IMR-90 (cell line): ENCODE measurements around the gene CADM2. TPM values are rescaled to one million over a fixed set of nuclear protein-coding genes. Genes with fewer than 3 reads are reported as not detected.

Experiments
- ATAC-seq: fragments of 200-7000 bp; cut with Tn5 transposase; 2 replicates; pipeline ENCODE4 v1.9.1; 2020; ENCODE audit warnings: low read depth, mild to moderate bottlenecking, moderate library complexity
- BruUV-seq: library from RNA; stranded (reverse); fragments of 400-500 nt; replicated peaks from 2 replicates; lab custom pipeline; 2021; lab: Mats Ljungman, UMichigan
- CTCF ChIA-PET: fragments of 300-600 bp; formaldehyde crosslinking; extraction: SDS; loops from one replicate; lab custom pipeline; 2021; ENCODE audit warnings: antibody characterized with exemption; lab: Yijun Ruan, JAX
- POLR2A ChIA-PET: fragments of 300-600 bp; sonication (Branson Sonifier 250); formaldehyde crosslinking; loops from one replicate; lab custom pipeline; 2022; ENCODE audit warnings: antibody characterized with exemption; ENCODE audit not compliant: unreplicated experiment; lab: Charles Lee
- DNase-seq: peaks from one replicate; pipeline ENCODE4 v3.0.0; 2013
- H2AFZ ChIP-seq: replicated peaks from 2 replicates; pipeline ENCODE3; 2013; ENCODE audit warnings: low read length, mild to moderate bottlenecking; ENCODE audit not compliant: poor library complexity
- H2AK5ac ChIP-seq: 2 replicates; pipeline ENCODE4 v1.6.1; 2013; ENCODE audit warnings: low read depth, low read length, inconsistent platforms
- H2AK9ac ChIP-seq: replicated peaks from 2 replicates; pipeline ENCODE3; 2013; ENCODE audit warnings: mild to moderate bottlenecking, low read depth, low read length, moderate library complexity; ENCODE audit not compliant: poor library complexity
- H2BK120ac ChIP-seq: 2 replicates; pipeline ENCODE4 v1.6.1; 2013; ENCODE audit warnings: low read depth, low read length, inconsistent platforms
- H2BK15ac ChIP-seq: 3 replicates; pipeline ENCODE4 v1.6.1; 2013; ENCODE audit warnings: low read depth, low read length, inconsistent platforms
- H2BK20ac ChIP-seq: 2 replicates; pipeline ENCODE4 v1.6.1; 2013; ENCODE audit warnings: low read depth, mild to moderate bottlenecking, inconsistent platforms, low read length, moderate library complexity
- H2BK5ac ChIP-seq: 2 replicates; pipeline ENCODE4 v1.6.1; 2013; ENCODE audit warnings: mild to moderate bottlenecking, low read depth, low read length, inconsistent platforms; ENCODE audit not compliant: poor library complexity, severe bottlenecking
- H3K14ac ChIP-seq: replicated peaks from 2 replicates; pipeline ENCODE4 v1.6.1; 2013; ENCODE audit warnings: low read depth, low read length, inconsistent platforms
- H3K18ac ChIP-seq: 2 replicates; pipeline ENCODE4 v1.6.1; 2013; ENCODE audit warnings: low read depth, low read length, control low read depth
- H3K23ac ChIP-seq: 2 replicates; pipeline ENCODE4 v1.6.1; 2013; ENCODE audit warnings: low read depth, low read length, inconsistent platforms
- H3K27ac ChIP-seq: 2 replicates; pipeline ENCODE4 v1.5.1; 2013; ENCODE audit warnings: mild to moderate bottlenecking, control low read depth, low read length; ENCODE audit not compliant: insufficient read depth
- H3K27me3 ChIP-seq: 2 replicates; pipeline ENCODE4 v1.6.1; 2013; ENCODE audit warnings: low read length; ENCODE audit not compliant: control insufficient read depth, insufficient read depth
- H3K36me3 ChIP-seq: 2 replicates; pipeline ENCODE4 v1.6.1; 2013; ENCODE audit warnings: low read length, mixed read lengths; ENCODE audit not compliant: control insufficient read depth, insufficient read depth
- H3K4ac ChIP-seq: 2 replicates; pipeline ENCODE4 v1.6.1; 2013; ENCODE audit warnings: low read depth, low read length, inconsistent platforms
- H3K4me1 ChIP-seq: 2 replicates; pipeline ENCODE4 v1.6.1; 2013; ENCODE audit warnings: low read length, mixed read lengths; ENCODE audit not compliant: control insufficient read depth, insufficient read depth
- H3K4me2 ChIP-seq: 2 replicates; pipeline ENCODE4 v1.6.1; 2013; ENCODE audit warnings: low read depth, mild to moderate bottlenecking, control low read depth, low read length, moderate library complexity
- H3K4me3 ChIP-seq: 2 replicates; pipeline ENCODE4 v1.5.1; 2013; ENCODE audit warnings: low read depth, mild to moderate bottlenecking, control low read depth, low read length, moderate library complexity; ENCODE audit not compliant: insufficient read depth
- H3K56ac ChIP-seq: 2 replicates; pipeline ENCODE4 v1.6.1; 2013; ENCODE audit warnings: low read length, inconsistent platforms; ENCODE audit not compliant: insufficient read depth; ENCODE audit errors: extremely low read depth
- H3K79me1 ChIP-seq, 2 experiments: 2 replicates each; pipeline ENCODE4 v1.6.1; 2013; ENCODE audit warnings: low read length in 2 of 2, inconsistent platforms in 1 of 2, low read depth in 1 of 2
- H3K9ac ChIP-seq: 2 replicates; pipeline ENCODE4 v1.6.1; 2013; ENCODE audit warnings: low read depth, low read length, control low read depth
- H3K9me1 ChIP-seq: 2 replicates; pipeline ENCODE4 v1.6.1; 2013; ENCODE audit warnings: low read length, inconsistent platforms; ENCODE audit not compliant: insufficient read depth
- H3K9me3 ChIP-seq: 2 replicates; pipeline ENCODE4 v1.6.1; 2013; ENCODE audit warnings: low read length; ENCODE audit not compliant: control insufficient read depth, insufficient read depth
- H4K20me1 ChIP-seq: 2 replicates; pipeline ENCODE4 v1.6.1; 2013; ENCODE audit warnings: low read length, inconsistent platforms; ENCODE audit not compliant: insufficient read depth
- H4K5ac ChIP-seq: 2 replicates; pipeline ENCODE4 v1.6.1; 2013; ENCODE audit warnings: mild to moderate bottlenecking, low read depth, low read length, control low read depth
- H4K8ac ChIP-seq, 2 experiments: 2 replicates each; pipeline ENCODE4 v1.6.1; 2013; ENCODE audit warnings: low read depth in 2 of 2, low read length in 2 of 2, control low read depth in 1 of 2, inconsistent platforms in 1 of 2
- H4K91ac ChIP-seq: 2 replicates; pipeline ENCODE4 v1.6.1; 2013; ENCODE audit warnings: low read depth, low read length, inconsistent platforms; ENCODE audit not compliant: insufficient read depth
- BHLHE40 ChIP-seq: fragments of 150-350 bp; IDR thresholded peaks from 2 replicates; pipeline ENCODE4 v1.6.1; 2016; ENCODE audit warnings: mild to moderate bottlenecking, low read depth, low read length
- CEBPB ChIP-seq: IDR thresholded peaks from 2 replicates; pipeline ENCODE4 v1.6.1; 2012; ENCODE audit warnings: low read depth, low read length, improper control_type of control experiment
- MXI1 ChIP-seq: IDR thresholded peaks from 2 replicates; pipeline ENCODE4 v1.6.1; 2012; ENCODE audit warnings: low read depth, mild to moderate bottlenecking, low read length, moderate library complexity, borderline replicate concordance
- NFE2L2 ChIP-seq: fragments of 150-350 bp; IDR thresholded peaks from 2 replicates; pipeline ENCODE4 v1.6.1; 2016; ENCODE audit warnings: low read depth, mild to moderate bottlenecking, low read length
- POLR2A ChIP-seq: IDR thresholded peaks from 2 replicates; pipeline ENCODE4 v1.6.1; 2012; ENCODE audit warnings: mild to moderate bottlenecking, low read depth, low read length
- WGBS, 2 experiments: methylation state at CpG; one replicate each; pipeline versions ENCODE4 v1.1.5 to v1.1.7; 2013; ENCODE audit warnings: missing lambda C conversion rate in 2 of 2; ENCODE audit not compliant: insufficient read length in 1 of 2; ENCODE audit errors: extremely low coverage in 2 of 2; 5-methylcytosine and 5-hydroxymethylcytosine counted together
- dilution Hi-C: fragments of 300-500 bp; cut with HindIII; formaldehyde crosslinking; loops from one replicate; pipeline ENCODE4 v1.14.3; 2018; ENCODE audit warnings: low sequenced_read_pairs; ENCODE audit not compliant: unreplicated experiment
- in situ Hi-C: fragments of 300-500 bp; cut with MboI; formaldehyde crosslinking; loops from 3 replicates; pipeline ENCODE4 v1.14.3; 2019; ENCODE audit warnings: low sequenced_read_pairs, inconsistent platforms, mixed read lengths
- intact Hi-C: fragments of 100-400 bp; cut with micrococcal nuclease; formaldehyde crosslinking; loops from 2 replicates; pipeline ENCODE4 v1.10.0; 2022
- polyA plus RNA-seq, 3 experiments: library from polyadenylated mRNA; depleted of rRNA; stranded (reverse); fragments of >200 nt; gene quantifications; 2 replicates each; pipeline ENCODE4 v1.2.3, GENCODE V29; 2012; ENCODE audit warnings: low replicate concordance in 1 of 3
- total RNA-seq: library from RNA; depleted of rRNA; stranded (reverse); fragments of >200 nt; gene quantifications from 2 replicates; pipeline ENCODE4 v1.2.3, GENCODE V29; 2012
- TF ChIP-seq, protein P1 (sequence below): fragments of 150-350 bp; IDR thresholded peaks from 2 replicates; pipeline ENCODE4 v1.6.1; 2017; ENCODE audit warnings: mild to moderate bottlenecking, antibody characterized with exemption, low read length, low read depth
- TF ChIP-seq, protein P2 (sequence below): fragments of 150-350 bp; IDR thresholded peaks from 2 replicates; pipeline ENCODE4 v1.6.1; 2016; ENCODE audit warnings: low read depth, mild to moderate bottlenecking, low read length, moderate library complexity, borderline replicate concordance

The CADM2 gene
- total and polyA plus RNA-seq, 2 of the 4 experiments (the other 2 are of a cell fraction), result not detected

DNA sequence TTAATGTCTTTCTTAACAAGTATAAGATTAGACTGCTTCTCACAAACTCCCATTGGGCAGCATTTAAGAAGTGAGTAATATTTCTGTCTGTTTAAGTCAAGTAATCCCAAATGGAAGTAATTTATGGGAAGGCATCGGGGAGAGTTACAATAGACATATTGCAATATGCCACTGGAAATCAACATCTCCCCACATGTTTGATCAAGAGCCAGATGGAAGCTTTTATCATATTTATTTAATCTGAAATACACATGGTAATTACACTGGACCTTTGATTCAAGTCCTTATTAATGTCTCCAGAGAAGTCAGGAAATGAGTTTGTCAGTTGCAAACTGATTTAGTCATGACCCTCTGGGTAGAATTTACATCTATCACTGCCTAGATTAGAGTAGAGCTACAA is 1088.4 kb downstream of the CADM2 start:
- H2BK20ac ChIP-seq, result no peak overlapping the region
- H2AFZ ChIP-seq, result no peak overlapping the region
- H3K18ac ChIP-seq, result no peak overlapping the region
- no peak overlapping the region for H2AK9ac ChIP-seq
- H3K23ac ChIP-seq, result no peak overlapping the region
- H3K9me1 ChIP-seq, result no peaks in the 10 kb centered on the region
- no peak overlapping the region for H2BK5ac ChIP-seq
- H3K36me3 ChIP-seq, result no peaks in the 10 kb centered on the region
- H4K5ac ChIP-seq, result no peak overlapping the region
- no peak overlapping the region for H3K14ac ChIP-seq
- H3K9ac ChIP-seq, result no peak overlapping the region
- H4K91ac ChIP-seq, result no peak overlapping the region
- POLR2A ChIA-PET, result interaction anchor here (0.6 kb wide), 1 partner anchor 93 kb away, joined by 6 read pairs; no protein-coding TSS in a partner anchor
- H4K8ac ChIP-seq, result no peak overlapping the region
- H3K56ac ChIP-seq, result no peak overlapping the region
- in situ Hi-C loops (no loop called here), dilution Hi-C loops (no loop called here), intact Hi-C loops (no loop called here)
- no peak for DNase-seq
- no peak overlapping the region for H3K4ac ChIP-seq
- H3K27me3 ChIP-seq, result no peaks in the 10 kb centered on the region
- TF ChIP-seq POLR2A (no peak), NFE2L2 (no peak), MXI1 (no peak), CEBPB (no peak), BHLHE40 (no peak)
- TF ChIP-seq, protein P1, sequence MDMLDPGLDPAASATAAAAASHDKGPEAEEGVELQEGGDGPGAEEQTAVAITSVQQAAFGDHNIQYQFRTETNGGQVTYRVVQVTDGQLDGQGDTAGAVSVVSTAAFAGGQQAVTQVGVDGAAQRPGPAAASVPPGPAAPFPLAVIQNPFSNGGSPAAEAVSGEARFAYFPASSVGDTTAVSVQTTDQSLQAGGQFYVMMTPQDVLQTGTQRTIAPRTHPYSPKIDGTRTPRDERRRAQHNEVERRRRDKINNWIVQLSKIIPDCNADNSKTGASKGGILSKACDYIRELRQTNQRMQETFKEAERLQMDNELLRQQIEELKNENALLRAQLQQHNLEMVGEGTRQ, result no peak
- TF ChIP-seq, protein P2, sequence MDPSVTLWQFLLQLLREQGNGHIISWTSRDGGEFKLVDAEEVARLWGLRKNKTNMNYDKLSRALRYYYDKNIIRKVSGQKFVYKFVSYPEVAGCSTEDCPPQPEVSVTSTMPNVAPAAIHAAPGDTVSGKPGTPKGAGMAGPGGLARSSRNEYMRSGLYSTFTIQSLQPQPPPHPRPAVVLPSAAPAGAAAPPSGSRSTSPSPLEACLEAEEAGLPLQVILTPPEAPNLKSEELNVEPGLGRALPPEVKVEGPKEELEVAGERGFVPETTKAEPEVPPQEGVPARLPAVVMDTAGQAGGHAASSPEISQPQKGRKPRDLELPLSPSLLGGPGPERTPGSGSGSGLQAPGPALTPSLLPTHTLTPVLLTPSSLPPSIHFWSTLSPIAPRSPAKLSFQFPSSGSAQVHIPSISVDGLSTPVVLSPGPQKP, result no peak
- no peaks in the 10 kb centered on the region for H3K4me1 ChIP-seq
- ATAC-seq, result no peak
- H2BK120ac ChIP-seq, result no peak overlapping the region
- no peaks in the 10 kb centered on the region for H4K20me1 ChIP-seq
- no peak overlapping the region for H2AK5ac ChIP-seq
- H3K4me3 ChIP-seq, result no peak overlapping the region
- no TSS peak for BruUV-seq
- H3K9me3 ChIP-seq, result peaks cover 3% of the 10 kb centered on the region; the same call in 1 of the 2 replicates
- no peak overlapping the region for H2BK15ac ChIP-seq
- no peak overlapping the region for H3K27ac ChIP-seq
- no peaks in the 10 kb centered on the region for H3K79me1 ChIP-seq
- CTCF ChIA-PET, result no interaction called here
- WGBS, 2 experiments, result no CpG with 5 or more reads among the region's 1 CpG
- no peak overlapping the region for H3K4me2 ChIP-seq
